OCI-LY7 (cell line): ENCODE measurements around the gene BOD1. TPM values are rescaled to one million over a fixed set of nuclear protein-coding genes. Genes with fewer than 3 reads are reported as not detected.

Experiments
- BruUV-seq: library from RNA; stranded (reverse); fragments of 400-500 nt; replicated peaks from 2 replicates; lab custom pipeline; 2021; lab: Mats Ljungman, UMichigan
- CTCF ChIA-PET: fragments of 300-600 bp; sonication (Branson Sonifier 250); formaldehyde crosslinking; loops from one replicate; lab custom pipeline; 2022; ENCODE audit warnings: antibody characterized with exemption; ENCODE audit not compliant: unreplicated experiment; lab: Charles Lee
- POLR2A ChIA-PET: fragments of 300-600 bp; sonication (Branson Sonifier 250); formaldehyde crosslinking; loops from one replicate; lab custom pipeline; 2022; ENCODE audit warnings: antibody characterized with exemption; lab: Charles Lee
- DNase-seq: peaks from one replicate; pipeline ENCODE4 v3.0.0-alpha.2; 2015; ENCODE audit warnings: low spot score
- H2AFZ ChIP-seq: fragments of 200-600 bp; sonication (generic), shearing (Covaris generic); 2 replicates; pipeline ENCODE4 v1.6.1; 2014; ENCODE audit warnings: mild to moderate bottlenecking, antibody characterized with exemption, low read length, moderate library complexity
- H3K27ac ChIP-seq: fragments of 200-600 bp; sonication (generic); 2 replicates; pipeline ENCODE4 v1.5.1; 2014; ENCODE audit warnings: mixed run types, low read depth, mild to moderate bottlenecking, moderate library complexity, low read length, inconsistent platforms; ENCODE audit not compliant: poor library complexity, severe bottlenecking
- H3K36me3 ChIP-seq: fragments of 200-600 bp; sonication (generic); 2 replicates; pipeline ENCODE4 v1.6.1; 2014; ENCODE audit warnings: mild to moderate bottlenecking, antibody characterized with exemption, low read length, moderate library complexity, mixed read lengths; ENCODE audit not compliant: insufficient read depth
- H3K4me1 ChIP-seq: fragments of 200-600 bp; sonication (generic); 2 replicates; pipeline ENCODE4 v1.5.1; 2014; ENCODE audit warnings: mild to moderate bottlenecking, low read length; ENCODE audit not compliant: insufficient read depth, poor library complexity, severe bottlenecking
- H3K4me2 ChIP-seq: fragments of 200-600 bp; sonication (generic); 2 replicates; pipeline ENCODE4 v1.6.1; 2014; ENCODE audit warnings: mild to moderate bottlenecking, low read length
- H3K4me3 ChIP-seq: fragments of 200-600 bp; sonication (generic); 2 replicates; pipeline ENCODE4 v1.5.1; 2014; ENCODE audit warnings: mild to moderate bottlenecking, low read depth, low read length; ENCODE audit not compliant: poor library complexity, severe bottlenecking
- H3K79me2 ChIP-seq: fragments of 200-600 bp; sonication (generic); 2 replicates; pipeline ENCODE4 v1.6.1; 2016; ENCODE audit warnings: low read depth, mild to moderate bottlenecking, low read length, moderate library complexity, mixed read lengths; ENCODE audit not compliant: insufficient read depth
- H3K9me2 ChIP-seq: fragments of 200-600 bp; sonication (generic); 2 replicates; pipeline ENCODE4 v1.6.1; 2016; ENCODE audit warnings: mild to moderate bottlenecking, low read length, mixed read lengths; ENCODE audit not compliant: insufficient read depth
- H3K9me3 ChIP-seq: fragments of 200-600 bp; sonication (generic); 2 replicates; pipeline ENCODE4 v1.6.1; 2014; ENCODE audit warnings: mild to moderate bottlenecking, mixed run types, low read length, mixed read lengths
- H4K20me1 ChIP-seq: fragments of 200-600 bp; sonication (generic); 2 replicates; pipeline ENCODE4 v1.6.1; 2014; ENCODE audit warnings: mild to moderate bottlenecking, antibody characterized with exemption, low read length, moderate library complexity, mixed read lengths; ENCODE audit not compliant: insufficient read depth
- CTCF ChIP-seq: fragments of 200-600 bp; sonication (generic); conservative IDR thresholded peaks from 2 replicates; pipeline ENCODE4 v1.5.1; 2014; ENCODE audit warnings: mild to moderate bottlenecking, antibody characterized with exemption, low read length, moderate library complexity, mixed read lengths
- EZH2phosphoT487 ChIP-seq: fragments of 200-600 bp; sonication (generic); IDR thresholded peaks from 2 replicates; pipeline ENCODE4 v1.6.1; 2018; ENCODE audit warnings: low read depth, borderline replicate concordance, mild to moderate bottlenecking, mixed run types, antibody characterized with exemption, low read length, moderate library complexity, mixed read lengths
- intact Hi-C: fragments of 100-400 bp; cut with micrococcal nuclease; formaldehyde crosslinking; loops from one replicate; pipeline ENCODE4 v1.10.0; 2022; ENCODE audit not compliant: unreplicated experiment
- total RNA-seq, 2 experiments: library from RNA; depleted of rRNA in 1 of 2; stranded (reverse); fragments of >200 nt in 1 of 2; shearing (Covaris generic) in 1 of 2; gene quantifications; 2 replicates each; pipeline ENCODE4 v1.2.3, GENCODE V29; 2014 to 2022

BOD1 gene
- total RNA-seq, 2 experiments from 2014 or later = 38.8 to 54.3 TPM

- Histone ChIP-seq H4K20me1 (no peaks in the 10 kb centered on the region), H3K79me2 (no peaks in the 10 kb centered on the region), H3K4me2 (no peak overlapping the region), H3K27ac (no peak overlapping the region), H3K4me1 (peaks cover 21% of the 10 kb centered on the region), H3K9me2 (no peaks in the 10 kb centered on the region), H3K36me3 (no peaks in the 10 kb centered on the region), H3K9me3 (no peaks in the 10 kb centered on the region), H2AFZ (no peak overlapping the region), H3K4me3 (no peak overlapping the region)
- ChIA-PET CTCF (no interaction called here), POLR2A (no interaction called here)
- no TSS peak for BruUV-seq
- intact Hi-C loops = no loop called here
- no peak for DNase-seq
- no peak for TF ChIP-seq EZH2phosphoT487
- TF ChIP-seq CTCF = no peak
These were observed 15.0 kb upstream of the BOD1 start for GRCh38 chr5:173631478-173631877.

- intact Hi-C loops = no loop called here
- Histone ChIP-seq H4K20me1 (no peaks in the 10 kb centered on the region), H3K36me3 (no peaks in the 10 kb centered on the region), H2AFZ (no peak overlapping the region), H3K79me2 (no peaks in the 10 kb centered on the region), H3K27ac (no peak overlapping the region), H3K9me3 (no peaks in the 10 kb centered on the region), H3K4me2 (no peak overlapping the region), H3K4me3 (no peak overlapping the region), H3K9me2 (no peaks in the 10 kb centered on the region), H3K4me1 (peaks cover 27% of the 10 kb centered on the region)
- TF ChIP-seq EZH2phosphoT487 (no peak), CTCF (no peak)
- ChIA-PET POLR2A (interaction anchor here (1.1 kb wide), 1 partner anchor 114 kb away, joined by 4 read pairs; no protein-coding TSS in a partner anchor), CTCF (interaction anchor here (1.7 kb wide), 1 partner anchor 8 kb away, joined by 4 read pairs; no protein-coding TSS in a partner anchor)
- DNase-seq = no peak
- no TSS peak for BruUV-seq
These were observed 14.4 kb upstream of the BOD1 start for GRCh38 chr5:173630724-173631365.

GRCh38 chr5:173629628-173630027, 13.2 kb upstream of the BOD1 start:
- BruUV-seq = no TSS peak
- Histone ChIP-seq H3K79me2 (no peaks in the 10 kb centered on the region), H3K27ac (no peak overlapping the region), H3K4me2 (no peak overlapping the region), H3K4me1 (peaks cover 39% of the 10 kb centered on the region), H4K20me1 (no peaks in the 10 kb centered on the region), H3K9me3 (no peaks in the 10 kb centered on the region), H3K36me3 (no peaks in the 10 kb centered on the region), H2AFZ (no peak overlapping the region), H3K4me3 (no peak overlapping the region), H3K9me2 (no peaks in the 10 kb centered on the region)
- intact Hi-C loops = loop anchor here (5.0 kb wide), 1 partner anchor 103 kb away; no protein-coding TSS in a partner anchor
- ChIA-PET CTCF (interaction anchor here (0.6 to 1.7 kb wide), 6 partner anchors 9 to 292 kb away, joined by 3 to 4 read pairs (median 3); no protein-coding TSS in a partner anchor), POLR2A (interaction anchor here (0.9 to 1.3 kb wide), 4 partner anchors 14 to 191 kb away, joined by 3 to 4 read pairs (median 4); no protein-coding TSS in a partner anchor)
- TF ChIP-seq CTCF (peak; percentile 85), EZH2phosphoT487 (no peak)
- DNase-seq = peak; percentile 60
